GM18526 (cell line): ENCODE measurements around the gene UPB1.

Experiments used
- POLR2A ChIP-seq: IDR thresholded peaks from 3 replicates; pipeline ENCODE4 v1.6.1; 2011; ENCODE audit not compliant: insufficient read length; ENCODE audit errors: extremely low read depth

The UPB1 gene

DNA sequence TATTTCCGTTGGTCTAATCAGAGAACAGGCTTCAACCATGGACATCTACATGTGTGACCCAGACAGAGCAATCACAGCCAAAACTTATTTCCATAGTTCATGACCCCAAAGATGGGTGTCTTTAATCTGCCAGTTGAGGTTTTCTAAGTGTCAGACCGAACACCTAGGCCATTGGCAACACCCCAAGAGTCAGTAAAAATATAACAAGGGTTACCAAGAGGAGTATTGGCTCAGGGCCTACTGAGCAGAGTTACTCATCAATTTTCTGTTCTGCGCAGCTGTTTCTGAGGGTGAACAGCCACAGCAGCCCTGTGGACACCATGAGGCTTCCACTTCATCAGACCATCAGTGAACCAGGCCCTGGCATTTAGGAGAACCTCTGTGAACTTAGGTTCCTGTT, 41.0 kb downstream of the UPB1 start:
- TF ChIP-seq POLR2A, result no peak

DNA sequence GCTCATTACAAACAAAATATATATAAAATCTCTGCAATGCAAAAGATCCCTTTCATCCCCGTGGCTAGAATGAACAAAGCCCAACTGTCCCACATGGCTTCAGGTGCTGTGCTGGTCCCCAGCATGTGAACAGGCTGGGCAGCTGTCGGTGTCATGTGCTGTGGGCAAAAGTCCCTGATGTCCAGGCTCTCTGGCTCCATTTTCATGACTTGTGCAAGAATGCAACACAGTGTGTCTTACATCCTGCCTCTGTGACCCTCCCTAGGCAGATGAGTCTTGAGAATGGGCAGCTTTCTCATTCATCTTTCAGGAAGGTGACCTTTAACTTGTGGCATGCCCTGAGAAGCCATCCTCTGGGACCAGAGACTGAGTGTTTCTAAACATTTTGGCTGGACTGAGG, 45.3 kb downstream of the UPB1 start:
- TF ChIP-seq POLR2A, result no peak

DNA sequence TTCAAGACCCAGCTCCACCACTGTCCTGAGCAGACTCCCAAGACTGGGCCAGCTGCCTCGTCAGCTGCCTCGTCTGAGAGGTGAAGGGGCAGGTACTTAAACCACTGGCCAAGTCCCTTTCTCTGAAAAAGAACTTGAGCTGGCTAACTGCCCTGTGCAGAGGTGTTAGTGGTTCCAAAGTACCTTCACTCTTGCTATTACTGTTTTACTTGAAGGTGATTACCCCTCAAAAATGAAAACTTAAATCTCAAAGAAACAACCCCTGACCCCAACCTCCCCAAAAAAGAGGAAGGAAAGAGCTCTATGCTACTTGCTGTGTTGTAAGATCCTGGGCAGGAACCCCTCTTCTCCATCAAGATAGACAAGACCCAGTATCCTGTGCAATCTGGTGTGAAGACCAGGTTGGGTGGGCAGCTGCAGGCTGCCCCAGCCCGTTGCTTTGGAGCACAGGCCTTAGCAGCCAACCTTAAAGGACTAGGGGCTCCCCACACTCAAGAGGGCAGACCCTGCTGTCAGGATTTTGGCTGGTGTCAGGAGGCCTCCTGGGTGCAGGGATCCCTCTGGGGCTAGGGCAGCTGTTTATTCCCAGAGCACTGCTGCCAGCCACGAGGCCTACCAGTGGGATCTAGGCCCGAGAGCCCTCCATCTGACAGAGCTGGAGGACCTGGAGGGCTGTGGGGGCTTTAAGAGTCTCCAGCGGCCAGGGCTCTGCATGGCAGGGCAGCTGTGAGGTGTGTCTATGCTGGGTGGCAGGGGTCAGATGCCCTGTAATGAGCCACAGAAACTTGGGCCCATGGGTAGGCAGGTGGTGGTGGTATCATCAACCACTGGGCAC, 46.8 kb downstream of the UPB1 start:
- TF ChIP-seq POLR2A, result no peak

DNA sequence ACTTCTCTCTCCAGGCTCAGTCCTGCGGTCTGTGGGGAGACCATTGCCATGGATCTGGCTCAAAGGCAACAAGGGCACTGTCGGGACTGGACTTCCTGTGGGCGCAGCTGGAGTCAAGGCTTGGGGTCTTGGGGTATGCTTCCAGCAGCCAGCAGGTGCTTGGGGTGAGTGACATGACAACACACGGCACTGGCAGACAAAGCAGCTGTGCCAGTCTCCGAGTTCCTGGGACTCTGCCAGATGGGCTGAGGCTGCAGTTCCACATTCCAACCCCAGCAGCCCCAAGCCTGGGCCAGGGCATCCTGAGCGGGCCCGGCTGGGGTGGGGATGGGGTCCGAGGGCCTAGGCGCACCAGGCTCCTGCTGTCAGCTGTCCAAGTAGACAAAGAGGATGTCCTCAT, 47.5 kb downstream of the UPB1 start:
- no peak for TF ChIP-seq POLR2A

DNA sequence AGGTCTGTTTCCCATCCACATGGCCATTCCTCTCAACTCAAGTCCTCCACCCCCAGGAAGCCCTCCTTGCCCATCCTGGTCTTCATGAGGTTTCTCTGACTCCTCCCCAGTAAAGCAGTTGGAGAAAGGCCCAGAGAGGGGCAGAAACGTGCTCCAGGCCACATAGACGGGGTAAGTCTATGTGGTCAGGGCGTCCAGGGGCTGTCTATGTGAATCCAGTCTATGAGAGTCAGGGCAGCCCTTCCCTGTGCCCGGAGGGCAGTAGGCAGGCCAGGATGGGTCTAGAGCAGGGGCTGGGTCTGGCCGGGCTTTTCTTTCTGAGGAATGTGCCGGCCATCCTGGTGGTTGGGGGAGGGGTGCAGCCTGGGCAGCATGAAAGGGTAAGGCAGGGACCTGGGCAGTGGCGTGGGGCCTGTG, 48.1 kb downstream of the UPB1 start:
- no peak for TF ChIP-seq POLR2A

DNA sequence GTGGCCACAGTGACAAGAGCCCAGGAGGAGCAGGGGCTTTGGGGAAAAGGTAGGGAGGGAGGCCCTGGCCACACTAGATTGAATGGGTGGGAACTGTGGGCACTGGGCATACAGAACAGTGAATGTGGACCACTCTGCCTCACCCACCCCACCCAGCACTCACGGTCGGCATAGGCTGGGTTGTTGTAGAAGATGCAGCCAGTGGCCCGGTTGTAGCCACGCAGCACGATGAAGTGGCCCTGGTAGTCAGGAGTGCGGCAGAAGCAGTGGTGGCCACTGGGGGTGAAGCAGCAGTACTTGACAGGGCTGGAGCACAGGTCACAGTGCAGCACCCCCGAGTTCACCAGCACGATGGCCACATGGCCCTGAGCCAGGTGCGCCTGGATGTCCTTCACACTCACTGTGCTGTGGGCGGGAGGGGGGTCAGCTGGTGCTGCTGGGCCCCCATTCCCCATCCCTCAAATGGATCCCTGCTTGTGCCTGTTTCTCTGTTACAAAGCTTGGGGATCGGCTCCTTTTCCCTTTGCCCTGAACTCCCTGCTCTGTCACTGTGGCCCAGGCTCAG, 48.6 kb downstream of the UPB1 start:
- TF ChIP-seq POLR2A, result no peak

DNA sequence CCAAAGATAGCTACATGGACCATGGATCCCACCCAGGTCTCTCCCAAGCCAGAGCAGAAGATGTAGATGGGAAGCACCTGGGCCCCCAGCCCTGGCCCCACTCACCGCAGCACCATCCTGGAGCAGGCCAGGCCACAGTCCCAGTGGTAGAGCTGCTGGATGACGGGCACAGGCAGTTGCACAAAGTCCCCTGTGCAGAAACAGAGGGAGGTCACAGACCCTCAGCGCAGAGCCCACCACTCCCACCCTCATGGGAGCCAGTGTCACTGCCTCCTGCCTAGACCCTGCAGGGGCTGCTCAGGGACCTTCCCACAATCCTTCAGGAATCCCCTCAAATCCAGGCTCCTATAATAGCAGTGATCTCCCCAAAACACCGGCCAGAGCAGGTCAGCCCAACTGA, 53.7 kb downstream of the UPB1 start:
- no peak for TF ChIP-seq POLR2A

DNA sequence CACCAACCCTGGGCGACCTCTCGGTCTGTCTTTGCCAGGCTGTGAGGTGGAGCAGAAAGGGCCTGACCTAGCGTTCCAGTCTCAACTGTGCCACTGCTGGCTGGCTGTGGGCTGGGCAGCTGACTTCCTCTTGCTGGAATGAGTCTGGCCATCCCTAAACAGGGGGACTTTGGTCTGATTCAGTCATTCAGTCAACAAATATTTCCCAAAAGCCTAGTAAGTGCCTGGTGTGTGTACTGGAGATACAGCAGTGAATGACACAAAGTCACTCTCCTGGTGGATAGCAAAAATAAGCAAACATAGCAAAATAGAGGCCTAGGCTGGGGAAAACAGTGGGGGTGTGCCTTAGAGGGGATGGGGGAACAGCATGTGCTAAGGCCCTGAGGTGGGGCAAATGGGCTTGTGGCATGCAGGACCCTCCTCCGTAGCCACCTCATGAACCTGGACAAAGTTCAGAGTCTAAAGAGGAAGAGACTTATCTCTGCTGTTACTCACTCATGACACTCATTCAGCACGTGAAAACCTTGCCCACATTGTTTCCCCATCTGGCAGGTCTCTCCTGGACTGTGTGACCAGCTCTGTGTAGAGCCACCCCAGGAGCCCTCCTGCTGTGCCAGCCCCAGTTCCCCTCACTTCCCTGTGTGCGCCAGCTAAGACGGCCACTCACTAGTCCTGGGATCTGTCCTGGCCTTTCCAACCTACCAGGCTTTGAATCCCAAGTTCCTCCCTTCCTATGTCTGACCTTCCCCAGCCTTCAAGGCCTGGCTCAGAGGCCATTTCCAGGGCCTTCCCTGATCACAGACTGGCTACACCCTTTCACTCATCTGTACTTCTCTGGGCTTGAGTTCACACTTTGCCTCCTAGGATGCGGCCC, 55.1 kb downstream of the UPB1 start:
- TF ChIP-seq POLR2A, result no peak

DNA sequence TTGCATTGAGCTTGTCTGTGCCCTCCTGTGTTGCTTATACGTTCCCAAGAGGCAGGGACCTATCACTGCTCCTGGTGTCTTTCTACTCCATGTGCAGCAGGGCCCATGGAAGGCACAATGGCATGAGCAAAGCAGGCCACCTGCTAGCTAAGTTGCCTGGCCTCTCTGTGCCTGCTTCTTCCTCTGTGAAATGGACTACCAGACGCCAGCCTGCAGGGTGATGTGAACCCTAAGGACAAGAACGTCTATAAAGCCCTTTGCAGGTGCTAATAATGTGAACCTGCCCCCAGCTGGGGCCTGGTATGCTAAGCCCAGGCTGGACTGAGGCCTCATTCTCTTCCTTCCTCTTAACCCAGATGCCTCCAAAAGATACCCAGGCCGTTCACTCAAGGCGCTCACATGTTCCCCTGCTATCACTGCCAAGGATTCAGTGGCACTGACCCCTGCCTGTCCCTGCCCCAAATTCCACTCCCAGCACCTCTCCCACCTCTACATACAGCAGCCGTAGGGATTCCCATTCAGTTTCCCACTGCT, 55.8 kb downstream of the UPB1 start:
- no peak for TF ChIP-seq POLR2A

DNA sequence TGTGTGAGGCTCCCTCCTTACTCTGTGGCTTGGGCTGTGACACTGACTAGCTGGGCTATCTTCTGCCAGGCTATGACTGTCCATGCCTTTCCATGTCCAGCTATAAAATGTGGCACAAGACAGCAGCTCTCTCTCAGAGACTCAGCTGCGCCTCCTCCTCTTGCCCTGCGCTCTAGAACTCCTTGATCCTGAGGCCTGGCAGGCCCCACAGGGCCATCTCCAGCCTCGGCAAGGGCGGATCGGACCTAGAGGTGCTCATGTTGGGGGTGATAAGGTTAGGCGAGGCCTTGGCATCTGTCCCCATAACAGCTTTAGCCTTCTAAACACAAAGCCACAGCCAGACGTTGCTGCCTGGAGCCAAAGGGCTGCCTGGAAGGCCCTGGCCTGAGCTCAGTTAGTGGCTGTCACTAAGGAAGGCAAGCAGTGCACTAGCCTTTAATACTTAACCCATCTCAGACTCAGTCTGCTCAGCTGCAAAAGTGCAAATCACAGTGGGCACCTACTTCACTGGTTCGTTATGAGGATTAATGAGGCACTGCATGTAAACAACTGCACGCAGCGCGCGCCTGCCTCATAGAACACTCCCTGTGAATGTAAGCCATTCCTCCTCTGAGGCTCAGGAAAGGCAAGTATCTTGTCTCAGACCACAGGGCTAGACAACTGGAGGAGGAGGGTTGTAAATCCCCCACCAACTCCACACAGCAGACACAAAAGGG, 58.6 kb downstream of the UPB1 start:
- TF ChIP-seq POLR2A, result no peak

DNA sequence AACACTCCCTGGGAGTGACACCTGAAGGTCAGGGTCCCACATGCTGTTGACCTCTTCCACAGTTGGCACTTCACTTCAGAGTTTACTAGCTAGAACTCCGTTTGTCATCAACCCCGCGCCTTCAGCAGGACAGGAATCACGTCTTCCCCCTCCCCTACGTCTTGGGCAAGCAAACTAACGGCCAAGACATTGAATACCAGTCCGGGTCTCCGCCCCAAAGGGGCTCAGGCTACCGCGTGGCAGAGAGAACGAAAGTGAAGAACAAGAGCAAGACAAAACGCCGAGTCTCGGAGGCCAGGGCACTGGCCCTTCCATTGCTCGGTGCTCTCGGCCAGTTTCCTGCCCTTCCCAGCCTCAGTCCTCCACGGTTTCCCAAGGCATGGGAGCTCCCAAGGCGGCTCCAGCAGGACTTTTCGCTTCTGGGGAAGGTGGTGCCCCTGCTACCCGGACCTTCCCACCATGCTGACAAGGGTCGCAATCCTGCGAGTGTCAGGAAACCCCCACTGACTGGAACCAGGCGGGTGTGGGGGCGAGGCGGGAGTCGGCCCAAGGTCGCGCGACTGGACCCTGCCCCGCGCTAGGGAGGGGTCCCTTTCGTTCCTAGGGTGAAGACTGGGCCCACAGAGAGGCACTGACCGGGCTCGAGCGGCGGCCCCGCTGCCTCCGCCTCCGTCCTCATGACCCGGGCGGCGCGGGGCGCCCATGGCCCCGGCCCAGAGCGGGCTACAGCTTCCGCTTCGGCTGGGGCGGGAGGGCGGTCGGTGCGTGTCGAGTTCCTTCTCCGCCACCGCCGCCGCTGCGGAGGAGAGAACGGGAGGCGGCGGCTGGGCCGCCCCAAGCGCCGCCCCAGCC, 59.4 kb downstream of the UPB1 start, which contains the start of gene GUCD1:
GUCD1 (minus strand) TSS at position 826 of the 852 bp plus-strand sequence; CDS start at position 679, 147 bp downstream.
- TF ChIP-seq POLR2A, result peak; percentile 67

DNA sequence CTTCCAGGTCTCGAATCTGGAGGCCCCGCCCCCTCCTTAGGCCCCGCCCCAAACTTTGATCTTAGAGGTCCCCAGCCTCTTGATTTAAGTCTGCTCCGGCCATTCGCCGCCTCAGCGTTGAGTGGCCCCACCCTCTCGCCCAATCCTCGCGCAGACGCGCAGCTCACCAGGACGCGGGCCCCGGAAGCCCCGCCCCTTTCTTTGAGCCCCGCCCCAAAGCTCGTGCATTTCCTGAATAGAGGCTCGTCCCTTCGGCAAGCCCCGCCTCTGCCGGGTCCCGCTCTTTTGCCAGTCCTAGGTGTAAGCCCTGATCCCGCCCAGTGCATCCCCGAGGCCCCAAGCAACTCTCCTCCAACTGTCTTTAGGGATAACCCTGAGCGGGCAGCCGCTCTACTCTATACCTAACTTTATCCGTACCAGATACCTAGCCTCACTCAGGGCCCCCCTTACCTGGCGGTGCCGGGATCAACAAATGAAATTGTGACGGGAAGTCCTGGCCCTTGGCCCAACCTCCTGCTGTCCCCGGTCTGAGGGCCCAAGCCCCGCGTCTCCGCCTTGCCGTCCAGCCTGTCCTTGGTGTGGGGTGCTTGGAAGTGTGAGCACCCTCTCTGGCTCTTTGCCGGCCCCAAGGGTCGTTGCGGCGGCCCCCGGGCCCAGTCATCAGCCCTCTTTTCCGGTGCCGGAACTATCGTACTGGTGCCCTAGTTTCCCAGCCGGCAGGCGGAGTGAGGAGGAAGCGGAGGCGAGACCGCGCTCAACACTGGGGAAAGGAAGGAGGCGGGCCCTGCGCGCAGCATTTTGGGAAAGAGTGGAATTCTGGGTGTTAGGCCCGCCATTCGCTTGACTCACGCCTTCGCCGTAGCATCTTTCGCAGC, 60.3 kb downstream of the UPB1 start, which contains the start of gene SNRPD3:
SNRPD3 (plus strand) TSS at position 835 of the 875 bp plus-strand sequence. CDS start 1,676 bp downstream, outside the sequence.
- peak; percentile 77 for TF ChIP-seq POLR2A

DNA sequence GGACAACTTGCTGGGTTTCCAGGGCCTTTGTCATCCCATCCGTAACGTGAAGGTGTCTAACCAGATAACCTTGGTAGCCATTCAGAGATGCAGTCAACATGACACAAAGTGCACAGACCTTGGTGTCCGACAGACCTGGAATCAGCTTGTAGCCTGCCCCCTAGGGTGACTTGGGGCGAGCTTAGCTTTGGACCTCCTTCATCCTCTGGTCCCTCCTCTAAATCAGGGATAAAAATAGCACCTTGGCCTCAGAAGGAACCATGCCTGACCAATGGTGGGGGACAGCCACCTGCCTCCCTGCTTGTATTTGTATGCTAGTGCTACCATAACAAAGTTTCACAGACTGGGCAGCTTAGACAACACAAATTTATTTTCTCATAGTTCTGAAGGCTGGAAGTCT, 64.3 kb downstream of the UPB1 start:
- TF ChIP-seq POLR2A, result no peak

DNA sequence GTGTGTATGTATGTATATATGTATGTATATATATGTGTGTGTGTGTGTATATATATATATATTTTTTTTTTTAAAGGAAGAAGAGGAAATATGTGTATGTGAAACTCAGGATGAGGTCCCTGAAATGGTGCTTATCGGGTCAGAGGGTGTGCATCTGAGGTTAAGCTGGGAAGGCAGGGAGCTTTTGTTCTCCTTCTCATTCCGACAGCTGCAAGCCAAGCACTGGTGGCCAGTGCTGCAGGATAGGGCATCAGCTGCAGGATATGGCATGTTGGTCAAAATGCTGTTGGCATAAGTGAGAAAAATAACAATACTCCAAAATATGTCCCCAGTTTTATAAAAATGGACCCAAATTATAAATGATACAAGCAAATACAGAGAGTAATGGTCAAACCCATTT, 68.1 kb downstream of the UPB1 start:
- TF ChIP-seq POLR2A, result no peak
